Fibroblast of lung (primary cell): Measurements from ENCODE around the gene STRAP. TPM values are rescaled to one million over a fixed set of nuclear protein-coding genes. Genes with fewer than 3 reads are reported as not detected.

ENCODE experiments used
- DNase-seq, 2 donors: peaks; one replicate each; pipeline versions ENCODE4 v3.0.0 to v3.0.0-alpha.2; 2010; ENCODE audit warnings: low read depth in 2 of 2
- H2AFZ ChIP-seq: 2 replicates; pipeline ENCODE4 v1.5.1; 2012; ENCODE audit warnings: low read length, control low read depth, inconsistent platforms
- H3K27ac ChIP-seq: 2 replicates; pipeline ENCODE4 v1.5.1; 2011; ENCODE audit warnings: low read length, control low read depth; ENCODE audit not compliant: insufficient read depth
- H3K27me3 ChIP-seq: 2 replicates; pipeline ENCODE4 v1.5.1; 2011; ENCODE audit warnings: mild to moderate bottlenecking, low read length; ENCODE audit not compliant: control insufficient read depth, insufficient read depth
- H3K36me3 ChIP-seq: 2 replicates; pipeline ENCODE4 v1.5.1; 2011; ENCODE audit warnings: low read length; ENCODE audit not compliant: control insufficient read depth, insufficient read depth
- H3K4me1 ChIP-seq: 2 replicates; pipeline ENCODE4 v1.5.1; 2011; ENCODE audit warnings: low read length; ENCODE audit not compliant: control insufficient read depth, insufficient read depth; ENCODE audit errors: extremely low read depth
- H3K4me2 ChIP-seq: 2 replicates; pipeline ENCODE4 v1.5.1; 2011; ENCODE audit warnings: low read length, control low read depth; ENCODE audit not compliant: insufficient read depth; ENCODE audit errors: extremely low read depth
- H3K4me3 ChIP-seq, 4 experiments: fragments of 200-600 bp in 1 of 4; sonication (generic) in 1 of 4; replicated peaks in 1 of 4; 2 replicates each; pipeline ENCODE4 v1.5.1; 2011 to 2016; ENCODE audit warnings: low read length in 4 of 4, low read depth in 3 of 4, mild to moderate bottlenecking in 3 of 4, control low read depth in 2 of 4, inconsistent platforms in 1 of 4, mixed read lengths in 1 of 4; ENCODE audit not compliant: insufficient read depth in 1 of 4; ENCODE audit errors: control extremely low read depth in 1 of 4
- H3K79me2 ChIP-seq: 2 replicates; pipeline ENCODE4 v1.5.1; 2012; ENCODE audit warnings: mild to moderate bottlenecking, low read length, inconsistent platforms; ENCODE audit not compliant: control insufficient read depth, insufficient read depth
- H3K9ac ChIP-seq: 2 replicates; pipeline ENCODE4 v1.5.1; 2011; ENCODE audit warnings: mild to moderate bottlenecking, low read length, control low read depth; ENCODE audit not compliant: insufficient read depth
- H3K9me3 ChIP-seq: 2 replicates; pipeline ENCODE4 v1.5.1; 2012; ENCODE audit warnings: low read depth, low read length; ENCODE audit not compliant: control insufficient read depth, insufficient read depth
- H4K20me1 ChIP-seq: 2 replicates; pipeline ENCODE4 v1.5.1; 2011; ENCODE audit warnings: low read length; ENCODE audit not compliant: control insufficient read depth, insufficient read depth; ENCODE audit errors: extremely low read depth
- CTCF ChIP-seq, 2 donors: IDR thresholded peaks in 1 of 2; conservative IDR thresholded peaks in 1 of 2; 1 replicate in 1 of 2; 2 replicates in 1 of 2; pipeline ENCODE4 v1.5.1; 2011 to 2012; ENCODE audit warnings: low read length in 2 of 2, control low read depth in 1 of 2, inconsistent platforms in 1 of 2, low read depth in 1 of 2, mild to moderate bottlenecking in 1 of 2
- EZH2 ChIP-seq: IDR thresholded peaks from 2 replicates; pipeline ENCODE4 v1.5.1; 2012; ENCODE audit warnings: low read length, control low read depth, mild to moderate bottlenecking; ENCODE audit errors: missing control alignments
- polyA plus RNA-seq, 2 donors: library from polyadenylated mRNA; depleted of rRNA in 1 of 2; stranded (reverse) in 1 of 2; unstranded in 1 of 2; fragments of >200 nt; gene quantifications; 2 replicates each; pipeline ENCODE4 v1.2.1, GENCODE V29; 2011 to 2012; ENCODE audit warnings: missing spikeins in 1 of 2
- total RNA-seq: library from RNA; depleted of rRNA; stranded (reverse); fragments of >200 nt; gene quantifications from 2 replicates; pipeline ENCODE4 v1.2.1, GENCODE V29; 2014

STRAP gene
- total and polyA plus RNA-seq, 2 donors (not counting 1 experiment from before 2014, with no cell fraction given) = 60.1 to 215 TPM

GRCh38 chr12:15897433-15897832 is 15.2 kb downstream of the STRAP start:
- H3K27ac ChIP-seq = no peak overlapping the region

GRCh38 chr12:15899282-15899870 is 17.2 kb downstream of the STRAP start:
- H3K4me3 ChIP-seq = no peak overlapping the region
- DNase-seq = peak in 1 of 2 donors; percentile 31
- no peaks in the 10 kb centered on the region for H3K9me3 ChIP-seq
- TF ChIP-seq CTCF (conservative IDR thresholded peaks at IDR 0.05 in 1 of 2, IDR thresholded peaks at IDR 0.05 in 1 of 2; ENCODE audit: low read depth in 1 of 2, low read length in 2 of 2) = peak; percentile 53 to 64
- no peak for TF ChIP-seq EZH2
- peaks cover 8% of the 10 kb centered on the region for H3K36me3 ChIP-seq
- H3K79me2 ChIP-seq = no peaks in the 10 kb centered on the region
- H4K20me1 ChIP-seq = no peaks in the 10 kb centered on the region
- no peaks in the 10 kb centered on the region for H3K27me3 ChIP-seq
- no peak overlapping the region for H3K4me2 ChIP-seq
- no peak overlapping the region for H3K9ac ChIP-seq
- no peak overlapping the region for H3K27ac ChIP-seq
- H2AFZ ChIP-seq = no peak overlapping the region
- H3K4me1 ChIP-seq = no peaks in the 10 kb centered on the region

More at GRCh38 chr12:15897433-15897832, 15.2 kb downstream of the STRAP start:
- Histone ChIP-seq H3K79me2 (peaks cover 1% of the 10 kb centered on the region), H3K9ac (no peak overlapping the region), H3K4me2 (no peak overlapping the region), H3K9me3 (no peaks in the 10 kb centered on the region), H3K4me1 (no peaks in the 10 kb centered on the region), H3K4me3 (no peak overlapping the region), H4K20me1 (no peaks in the 10 kb centered on the region), H3K36me3 (peaks cover 8% of the 10 kb centered on the region), H3K27me3 (no peaks in the 10 kb centered on the region), H2AFZ (no peak overlapping the region)
- DNase-seq = no peak
- TF ChIP-seq CTCF (conservative IDR thresholded peaks at IDR 0.05 in 1 of 2, IDR thresholded peaks at IDR 0.05 in 1 of 2; ENCODE audit: low read depth in 1 of 2, low read length in 2 of 2) = no peak
- no peak for TF ChIP-seq EZH2

GRCh38 chr12:15904378-15904920 is 22.3 kb downstream of the STRAP start:
- TF ChIP-seq EZH2 = no peak
- TF ChIP-seq CTCF (conservative IDR thresholded peaks at IDR 0.05 in 1 of 2, IDR thresholded peaks at IDR 0.05 in 1 of 2; ENCODE audit: low read depth in 1 of 2, low read length in 2 of 2) = no peak
- Histone ChIP-seq H3K79me2 (no peaks in the 10 kb centered on the region), H3K9me3 (no peaks in the 10 kb centered on the region), H3K27me3 (no peaks in the 10 kb centered on the region), H3K4me2 (no peak overlapping the region), H3K9ac (no peak overlapping the region), H3K4me1 (no peaks in the 10 kb centered on the region), H4K20me1 (no peaks in the 10 kb centered on the region), H2AFZ (no peak overlapping the region), H3K27ac (no peak overlapping the region), H3K36me3 (peaks cover 14% of the 10 kb centered on the region), H3K4me3 (no peak overlapping the region)
- DNase-seq = no peak
